Astrocyte of the cerebellum (primary cell): ENCODE data around the gene PTPRT.

ENCODE experiments used
- DNase-seq: peaks from one replicate; pipeline ENCODE4 v3.0.0-alpha.2; 2011; ENCODE audit warnings: low read depth
- H3K4me3 ChIP-seq: 2 replicates; pipeline ENCODE4 v1.5.1; 2011; ENCODE audit warnings: mild to moderate bottlenecking, low read depth, low read length, moderate library complexity
- CTCF ChIP-seq: IDR thresholded peaks from 2 replicates; pipeline ENCODE4 v1.5.1; 2012; ENCODE audit warnings: low read length, low read depth, moderate library complexity, mild to moderate bottlenecking; ENCODE audit errors: missing control alignments
- in situ Hi-C: cut with HindIII; loops from 2 replicates; pipeline ENCODE4 v1.10.0; 2017; ENCODE audit warnings: low sequenced_read_pairs

Gene PTPRT

GRCh38 chr20:42581311-42581710 is 608.4 kb downstream of the PTPRT start:
- no peak for TF ChIP-seq CTCF
- in situ Hi-C loops = no loop called here

GRCh38 chr20:42576167-42576566 is 613.5 kb downstream of the PTPRT start:
- no peak for DNase-seq
- in situ Hi-C loops = no loop called here
- H3K4me3 ChIP-seq = no peak overlapping the region
- no peak for TF ChIP-seq CTCF

More at GRCh38 chr20:42581311-42581710, 608.4 kb downstream of the PTPRT start:
- DNase-seq = no peak
- no peak overlapping the region for H3K4me3 ChIP-seq

DNA sequence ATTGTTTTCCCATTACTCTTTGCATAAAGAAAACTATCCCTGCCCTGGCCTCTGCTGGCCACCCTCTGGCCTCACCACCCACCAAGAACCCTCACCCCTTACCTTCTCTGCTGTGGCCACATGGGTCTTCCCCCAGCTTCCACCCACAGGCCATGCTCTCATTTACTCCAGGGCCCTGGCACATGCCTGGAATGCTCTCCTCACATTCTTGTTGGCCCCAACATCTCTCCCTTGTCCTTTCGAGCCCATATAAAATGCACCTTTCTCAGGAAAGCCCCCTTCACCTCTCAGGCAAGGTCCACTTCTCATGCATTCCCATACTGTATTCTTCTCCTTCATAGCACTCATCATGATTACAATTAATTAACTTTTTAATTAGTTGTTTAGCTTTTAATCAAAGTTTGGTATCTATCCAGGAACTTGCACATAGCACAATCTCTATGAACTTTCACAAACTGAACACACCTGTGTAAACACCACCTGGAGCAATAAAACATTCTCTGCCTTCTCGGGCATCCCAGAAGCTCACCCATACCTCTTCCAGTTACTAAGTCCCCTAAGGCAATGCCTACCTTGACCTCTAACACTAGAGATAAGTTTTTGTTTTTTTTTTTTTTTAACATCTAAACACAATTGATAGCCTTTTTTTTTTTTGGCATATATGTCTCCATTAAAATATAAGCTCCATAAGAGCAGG is 617.2 kb downstream of the PTPRT start:
- in situ Hi-C loops = no loop called here
- no peak for TF ChIP-seq CTCF
- DNase-seq = no peak
- H3K4me3 ChIP-seq = no peak overlapping the region

DNA sequence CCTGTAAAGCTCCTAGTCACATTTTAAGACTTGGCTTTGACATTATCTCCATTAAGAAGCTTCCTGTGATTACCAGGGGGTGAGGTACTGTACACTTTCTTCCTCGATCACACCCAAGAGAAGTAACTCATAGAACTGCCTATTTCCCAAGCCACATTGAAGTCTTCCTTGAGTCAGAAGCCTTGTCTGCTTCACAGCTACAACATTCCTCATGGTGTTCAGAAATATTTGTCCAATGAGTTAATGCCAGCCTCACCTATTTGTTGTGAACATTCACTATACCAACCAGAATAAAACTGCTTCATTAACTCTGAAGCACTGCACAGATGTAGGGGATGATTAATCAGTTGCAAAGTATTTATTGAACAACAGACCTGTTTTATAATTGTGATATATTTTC is 622.3 kb downstream of the PTPRT start:
- TF ChIP-seq CTCF = no peak
- H3K4me3 ChIP-seq = no peak overlapping the region
- in situ Hi-C loops = no loop called here
- DNase-seq = no peak

DNA sequence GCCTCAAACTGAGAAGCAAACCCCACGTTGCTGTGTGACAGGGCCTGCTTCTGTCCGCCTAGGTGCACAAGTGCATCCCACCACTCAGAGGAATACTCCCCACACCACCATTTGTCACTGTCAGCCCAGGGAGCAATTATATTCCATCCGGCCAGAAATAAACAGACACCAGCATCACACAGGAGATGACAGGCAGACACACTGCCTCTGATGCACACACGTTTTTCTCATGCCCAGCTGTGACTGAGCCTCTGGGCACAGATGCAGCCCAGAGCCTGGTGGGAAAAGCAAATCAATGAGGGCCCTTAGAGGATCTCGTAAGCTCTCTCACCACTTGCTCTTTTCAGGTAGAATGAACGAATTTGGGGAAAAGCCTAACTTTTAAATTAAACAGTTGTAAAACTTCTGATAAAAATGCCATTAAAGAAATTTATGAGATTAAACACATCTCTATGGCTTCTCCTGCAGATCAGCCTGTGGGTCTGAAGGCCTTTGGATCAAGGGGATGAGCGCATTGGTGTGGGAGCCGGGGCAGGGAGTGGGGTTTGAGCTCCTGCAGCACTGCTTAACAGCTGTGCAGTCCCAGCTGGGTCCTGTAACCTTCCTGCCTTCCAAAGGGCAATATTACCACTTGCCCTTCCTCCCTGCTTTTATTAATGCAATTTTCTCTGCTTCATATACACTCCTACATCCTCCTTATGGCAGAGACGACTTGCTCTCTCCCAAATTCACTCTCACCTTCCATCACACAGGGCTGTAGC is 624.3 kb downstream of the PTPRT start:
- TF ChIP-seq CTCF = no peak
- in situ Hi-C loops = no loop called here

GRCh38 chr20:42559665-42560064 is 630.0 kb downstream of the PTPRT start:
- no peak for DNase-seq
- in situ Hi-C loops = no loop called here
- H3K4me3 ChIP-seq = no peak overlapping the region
- TF ChIP-seq CTCF = no peak

More for the DNA sequence above, 624.3 kb downstream of the PTPRT start:
- no peak overlapping the region for H3K4me3 ChIP-seq
- DNase-seq = no peak
